HEK293T (cell line): Measurements from ENCODE around the gene NGFR.

Experiments used
- ARNT ChIP-seq: fragments of 450-650 bp; IDR thresholded peaks from 2 replicates; pipeline ENCODE4 v1.6.1; 2017; ENCODE audit warnings: mild to moderate bottlenecking
- CTBP1 ChIP-seq: fragments of 450-650 bp; IDR thresholded peaks from 2 replicates; pipeline ENCODE4 v1.6.1; 2016; ENCODE audit warnings: borderline replicate concordance
- FOXA1 ChIP-seq: fragments of 450-650 bp; IDR thresholded peaks from 2 replicates; pipeline ENCODE4 v1.6.1; 2016; ENCODE audit warnings: mild to moderate bottlenecking
- FOXK2 ChIP-seq: fragments of 450-650 bp; IDR thresholded peaks from 2 replicates; pipeline ENCODE4 v1.6.1; 2016; ENCODE audit warnings: mild to moderate bottlenecking
- FOXM1 ChIP-seq: fragments of 450-650 bp; IDR thresholded peaks from 2 replicates; pipeline ENCODE4 v1.6.1; 2017; ENCODE audit warnings: mild to moderate bottlenecking, borderline replicate concordance
- L3MBTL2 ChIP-seq: fragments of 450-650 bp; conservative IDR thresholded peaks from 2 replicates; pipeline ENCODE4 v1.6.1; 2016; ENCODE audit warnings: mild to moderate bottlenecking
- SP1 ChIP-seq: fragments of 450-650 bp; IDR thresholded peaks from 2 replicates; pipeline ENCODE4 v1.6.1; 2017
- ZNF384 ChIP-seq: fragments of 450-650 bp; IDR thresholded peaks from 2 replicates; pipeline ENCODE4 v1.6.1; 2016

DNA sequence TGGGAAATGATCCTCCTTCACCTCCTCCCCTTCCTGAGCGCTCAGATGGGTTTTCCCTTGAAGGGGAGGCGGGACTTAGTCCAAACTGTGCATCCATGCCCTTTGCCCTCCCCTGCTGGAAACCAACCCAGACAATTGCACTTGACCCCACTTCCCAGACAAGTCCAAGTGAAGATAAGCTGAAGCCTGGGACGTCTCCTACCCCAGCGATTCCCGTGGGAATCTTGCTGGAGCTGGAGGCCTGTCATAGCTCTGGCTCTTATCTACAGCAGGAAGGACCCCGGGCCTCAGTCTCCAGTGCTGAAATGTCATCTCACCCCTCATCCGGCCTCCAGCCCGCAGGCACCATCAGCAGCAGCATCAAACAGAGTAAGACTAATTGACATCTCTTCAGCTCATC is 6.5 kb upstream of the NGFR start:
- TF ChIP-seq ZNF384 (no peak), CTBP1 (no peak), L3MBTL2 (no peak), FOXK2 (no peak), FOXA1 (no peak), ARNT (no peak), SP1 (no peak), FOXM1 (no peak)
